IMR-90 (cell line): ENCODE data around the gene ANTXR1.

Experiments used
- BHLHE40 ChIP-seq: fragments of 150-350 bp; IDR thresholded peaks from 2 replicates; pipeline ENCODE4 v1.6.1; 2016; ENCODE audit warnings: mild to moderate bottlenecking, low read depth, low read length
- CEBPB ChIP-seq: IDR thresholded peaks from 2 replicates; pipeline ENCODE4 v1.6.1; 2012; ENCODE audit warnings: low read depth, low read length, improper control_type of control experiment
- CHD1 ChIP-seq: IDR thresholded peaks from 2 replicates; pipeline ENCODE4 v1.6.1; 2012; ENCODE audit warnings: low read depth, low read length, improper control_type of control experiment
- CTCF ChIP-seq: conservative IDR thresholded peaks from 2 replicates; pipeline ENCODE4 v1.5.1; 2012; ENCODE audit warnings: mild to moderate bottlenecking, low read depth, low read length, improper control_type of control experiment
- ELK1 ChIP-seq: fragments of 150-350 bp; IDR thresholded peaks from 2 replicates; pipeline ENCODE4 v1.6.1; 2016; ENCODE audit warnings: low read depth, mild to moderate bottlenecking, low read length, moderate library complexity, borderline replicate concordance
- FOS ChIP-seq: fragments of 150-350 bp; IDR thresholded peaks from 2 replicates; pipeline ENCODE4 v1.6.1; 2016; ENCODE audit warnings: low read depth, low read length
- MAZ ChIP-seq: IDR thresholded peaks from 2 replicates; pipeline ENCODE4 v1.6.1; 2012; ENCODE audit warnings: low read depth, mild to moderate bottlenecking, low read length, improper control_type of control experiment, moderate library complexity, borderline replicate concordance
- MXI1 ChIP-seq: IDR thresholded peaks from 2 replicates; pipeline ENCODE4 v1.6.1; 2012; ENCODE audit warnings: low read depth, mild to moderate bottlenecking, low read length, moderate library complexity, borderline replicate concordance
- NFE2L2 ChIP-seq: fragments of 150-350 bp; IDR thresholded peaks from 2 replicates; pipeline ENCODE4 v1.6.1; 2016; ENCODE audit warnings: low read depth, mild to moderate bottlenecking, low read length
- POLR2A ChIP-seq: IDR thresholded peaks from 2 replicates; pipeline ENCODE4 v1.6.1; 2012; ENCODE audit warnings: mild to moderate bottlenecking, low read depth, low read length
- RAD21 ChIP-seq: IDR thresholded peaks from 2 replicates; pipeline ENCODE4 v1.6.1; 2012; ENCODE audit warnings: low read length, improper control_type of control experiment
- RCOR1 ChIP-seq: IDR thresholded peaks from 2 replicates; pipeline ENCODE4 v1.6.1; 2012; ENCODE audit warnings: mild to moderate bottlenecking, low read length, improper control_type of control experiment; ENCODE audit not compliant: insufficient replicate concordance
- SMC3 ChIP-seq: fragments of 150-350 bp; IDR thresholded peaks from 2 replicates; pipeline ENCODE4 v1.6.1; 2016; ENCODE audit warnings: low read depth, mild to moderate bottlenecking, antibody characterized with exemption, low read length, moderate library complexity
- USF2 ChIP-seq: fragments of 150-350 bp; IDR thresholded peaks from 2 replicates; pipeline ENCODE4 v1.6.1; 2017; ENCODE audit warnings: mild to moderate bottlenecking, antibody characterized with exemption, low read length, low read depth

- TF ChIP-seq POLR2A: no peak
- no peak for TF ChIP-seq CTCF
- TF ChIP-seq ELK1: no peak
- TF ChIP-seq RAD21: no peak
- TF ChIP-seq SMC3: no peak
- no peak for TF ChIP-seq MAZ
- no peak for TF ChIP-seq CEBPB
- TF ChIP-seq BHLHE40: no peak
- no peak for TF ChIP-seq MXI1
- no peak for TF ChIP-seq FOS
- TF ChIP-seq RCOR1: no peak
- TF ChIP-seq USF2: no peak
- no peak for TF ChIP-seq NFE2L2
- TF ChIP-seq CHD1: no peak
These were observed 54.9 kb downstream of the ANTXR1 start for GRCh38 chr2:69067866-69068265.
